Ramos (cell line): ENCODE measurements around the gene PTK6.
"Not testable (repeated sequence)": the region's sequence is repeated elsewhere in the genome, so short reads cannot be mapped to it uniquely, and the experiment has no call there.

Experiments used
- in situ Hi-C: fragments of 300-500 bp; cut with MboI; formaldehyde crosslinking; loops from one replicate; pipeline ENCODE4 v1.14.3; 2022; ENCODE audit warnings: low sequenced_read_pairs; ENCODE audit not compliant: unreplicated experiment

Gene PTK6

DNA sequence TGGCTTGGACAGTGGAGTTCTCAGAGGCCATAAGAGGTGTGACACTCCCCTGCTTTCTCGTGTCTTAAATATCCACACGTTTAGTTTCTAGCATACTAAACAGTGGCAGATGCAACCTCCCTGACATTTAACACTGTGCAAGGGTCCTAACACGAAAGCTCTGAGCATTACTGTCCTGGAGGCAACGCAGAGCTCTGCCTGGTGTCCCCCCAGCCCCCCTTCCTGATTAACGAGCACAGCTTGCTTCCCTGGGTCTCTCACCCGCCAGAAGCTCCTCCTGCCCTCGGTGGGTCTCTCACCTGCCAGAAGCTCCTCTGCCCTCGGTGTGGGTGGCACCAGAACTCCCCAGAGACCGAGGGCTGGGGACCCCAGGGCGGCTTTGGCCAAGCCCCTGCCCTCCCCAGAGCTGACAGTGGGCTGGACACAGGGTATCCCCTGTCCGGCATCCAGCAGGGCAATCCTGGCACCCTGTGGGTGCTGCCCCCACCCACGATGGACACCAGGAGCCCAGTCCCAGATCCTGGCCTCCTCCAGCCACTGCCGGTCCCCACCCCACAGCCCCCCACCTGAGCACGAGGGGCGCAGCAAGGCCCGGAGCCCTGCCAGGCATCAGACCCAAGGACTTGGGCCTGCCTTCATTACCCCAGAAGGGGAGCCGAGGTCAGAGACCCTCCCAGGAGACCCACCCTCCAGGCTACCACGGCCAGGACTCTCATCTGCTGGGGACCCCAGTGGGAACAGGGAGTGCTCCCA is 52.3 kb downstream of the PTK6 start:
- in situ Hi-C loops = no loop called here

DNA sequence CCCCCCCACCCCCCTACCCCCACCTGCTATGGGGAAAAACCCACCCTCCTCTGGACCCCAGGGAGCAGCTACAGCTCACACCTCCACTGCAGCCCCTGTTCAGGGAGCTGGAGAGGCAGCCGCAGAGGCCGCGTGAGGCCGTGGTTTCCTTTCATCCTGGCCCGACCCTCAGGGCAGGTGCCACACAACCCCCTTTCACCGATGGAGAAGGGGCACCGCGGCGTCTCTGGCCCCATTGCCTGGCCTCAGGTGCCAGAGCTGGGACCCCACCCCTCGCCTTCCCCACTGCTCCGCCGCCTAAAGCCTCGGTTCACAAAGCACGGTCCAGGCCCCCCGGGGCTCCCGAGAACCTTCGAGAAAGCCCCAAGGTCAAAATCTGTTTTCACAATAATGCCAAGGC is 52.9 kb downstream of the PTK6 start:
- in situ Hi-C loops = no loop called here

GRCh38 chr20:63483834-63484233 is 53.3 kb downstream of the PTK6 start:
- in situ Hi-C loops = no loop called here

GRCh38 chr20:63482021-63482587 is 55.1 kb downstream of the PTK6 start:
- in situ Hi-C loops = no loop called here

DNA sequence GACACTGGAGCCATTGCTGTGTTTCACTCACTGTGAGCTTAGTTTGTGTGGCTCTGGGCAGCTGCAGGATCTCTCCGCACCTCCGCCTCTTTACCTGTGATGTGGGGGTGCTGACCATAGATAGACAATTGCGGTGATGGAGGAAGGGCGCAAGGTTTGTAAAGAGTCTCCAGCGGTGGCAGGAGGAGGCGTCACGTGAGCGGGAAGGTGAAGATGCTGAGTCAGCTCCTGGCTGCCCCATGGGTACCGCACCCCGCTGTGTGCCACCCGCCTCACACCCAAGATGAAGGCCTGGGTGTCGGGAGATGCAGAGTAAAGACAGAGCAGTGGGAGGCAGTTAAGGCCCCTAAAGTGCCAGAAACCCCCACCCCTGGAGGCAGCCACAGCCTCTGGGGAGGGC is 55.7 kb downstream of the PTK6 start:
- in situ Hi-C loops = no loop called here

DNA sequence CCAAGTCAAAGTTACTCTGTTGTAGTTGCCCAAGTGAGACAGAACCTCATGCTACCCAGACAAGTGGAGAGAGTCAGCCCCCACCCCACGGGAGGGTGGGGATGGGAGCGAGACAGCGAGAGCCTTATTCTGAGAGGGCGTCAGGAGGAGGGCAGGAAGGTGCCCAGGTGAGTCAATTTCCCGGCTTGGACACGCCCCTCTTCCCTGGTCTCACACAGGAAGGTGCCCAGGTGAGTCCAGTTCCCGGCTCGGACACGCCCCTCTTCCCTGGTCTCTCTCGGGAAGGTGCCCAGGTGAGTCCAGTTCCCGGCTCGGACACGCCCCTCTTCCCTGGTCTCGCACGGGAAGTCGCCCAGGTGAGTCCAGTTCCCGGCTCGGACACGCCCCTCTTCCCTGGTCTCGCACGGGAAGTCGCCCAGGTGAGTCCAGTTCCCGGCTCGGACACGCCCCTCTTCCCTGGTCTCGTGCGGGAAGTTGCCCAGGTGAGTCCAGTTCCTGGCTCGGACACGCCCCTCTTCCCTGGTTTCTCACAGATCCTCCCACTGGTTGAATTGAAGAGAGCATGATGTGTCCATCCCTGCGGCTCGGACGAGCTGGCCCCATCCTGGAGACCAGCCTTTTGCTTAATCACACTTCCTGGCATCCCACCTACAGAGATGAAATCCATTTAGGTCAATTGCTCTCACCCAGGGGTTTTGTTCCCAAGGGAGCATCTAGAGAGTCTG is 57.3 kb downstream of the PTK6 start:
- in situ Hi-C loops = not testable (repeated sequence)

DNA sequence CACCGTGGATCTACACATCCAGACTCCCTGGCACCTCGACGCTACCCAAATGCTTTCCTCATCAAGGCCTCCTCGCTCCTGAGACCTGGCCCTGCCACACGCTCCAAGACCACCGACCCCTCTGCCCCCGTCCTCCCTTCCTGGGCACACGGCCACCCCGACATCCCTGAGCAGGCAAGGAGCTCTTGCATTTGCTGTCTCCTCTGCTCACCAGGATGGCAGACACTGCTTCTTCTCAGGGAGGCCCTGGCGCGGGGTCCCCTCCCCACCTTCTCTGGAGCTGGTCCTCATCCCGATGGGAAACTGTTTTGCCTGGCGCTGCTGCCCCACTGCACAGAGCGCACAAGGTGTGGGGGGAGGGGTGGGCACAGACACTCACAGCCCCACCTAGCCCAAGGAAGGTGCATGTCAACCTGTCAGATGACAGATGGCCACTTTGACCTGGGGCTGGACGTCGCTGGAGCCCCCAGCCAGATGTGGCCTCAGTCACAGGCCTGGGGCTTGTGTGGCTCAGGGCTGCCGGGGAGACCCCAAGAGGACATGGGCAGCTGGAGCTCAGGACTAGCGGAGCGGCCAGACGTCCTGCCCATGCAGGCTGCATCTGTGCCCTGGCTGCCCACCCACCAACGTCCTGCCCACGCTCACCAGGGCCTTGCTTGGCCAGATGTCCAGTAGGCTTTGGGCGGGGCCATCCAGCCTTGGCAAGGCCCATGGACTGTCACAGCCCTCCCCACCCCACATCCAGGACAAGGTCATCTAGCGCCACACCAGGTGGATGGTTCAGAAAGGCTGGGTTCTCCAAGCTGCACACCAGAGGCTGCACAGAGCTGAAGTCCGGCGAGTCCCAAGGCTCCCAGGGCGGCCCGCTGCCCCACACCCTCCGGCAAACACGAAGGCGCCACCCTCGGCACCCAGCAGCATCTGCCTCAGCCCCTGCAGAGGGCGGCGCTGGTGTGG is 58.6 kb downstream of the PTK6 start:
- in situ Hi-C loops = no loop called here
